Keratinocyte (primary cell): ENCODE data around the gene RHCE. TPM values are rescaled to one million over a fixed set of nuclear protein-coding genes. Genes with fewer than 3 reads are reported as not detected.

Experiments used
- DNase-seq: peaks from one replicate; pipeline ENCODE4 v3.0.0-alpha.2; 2011; ENCODE audit warnings: low read depth, missing footprints, low spot score
- FAIRE-seq: peaks from 2 replicates; lab custom pipeline; 2011; peaks lifted over from hg19 to GRCh38; lab: Jason Lieb, UNC
- H2AFZ ChIP-seq: 2 replicates; pipeline ENCODE4 v1.6.0; 2012; ENCODE audit warnings: low read length, control low read depth, inconsistent platforms; ENCODE audit not compliant: control insufficient read depth
- H3K27ac ChIP-seq: 2 replicates; pipeline ENCODE4 v1.5.1; 2011; ENCODE audit warnings: low read length; ENCODE audit not compliant: control insufficient read depth, insufficient read depth
- H3K27me3 ChIP-seq: 3 replicates; pipeline ENCODE4 v1.6.0; 2011; ENCODE audit warnings: low read length; ENCODE audit not compliant: control insufficient read depth, insufficient read depth; ENCODE audit errors: extremely low read depth
- H3K36me3 ChIP-seq, 2 experiments: 2 replicates in 1 of 2; 3 replicates in 1 of 2; pipeline ENCODE4 v1.5.1; 2011; ENCODE audit warnings: low read length in 2 of 2, mild to moderate bottlenecking in 1 of 2; ENCODE audit not compliant: control insufficient read depth in 2 of 2, insufficient read depth in 2 of 2; ENCODE audit errors: extremely low read depth in 1 of 2
- H3K4me1 ChIP-seq: 3 replicates; pipeline ENCODE4 v1.5.1; 2011; ENCODE audit warnings: low read length; ENCODE audit not compliant: control insufficient read depth, insufficient read depth; ENCODE audit errors: extremely low read depth
- H3K4me2 ChIP-seq: 3 replicates; pipeline ENCODE4 v1.6.0; 2011; ENCODE audit warnings: low read depth, low read length; ENCODE audit not compliant: control insufficient read depth, insufficient read depth; ENCODE audit errors: extremely low read depth
- H3K4me3 ChIP-seq, 3 experiments: fragments of 200-600 bp in 1 of 3; sonication (generic) in 1 of 3; 2 replicates in 2 of 3; 3 replicates in 1 of 3; pipeline ENCODE4 v1.5.1; 2011 to 2016; ENCODE audit warnings: low read length in 3 of 3, mild to moderate bottlenecking in 3 of 3, control low read depth in 2 of 3, inconsistent platforms in 1 of 3, low read depth in 1 of 3, mixed read lengths in 1 of 3, mixed run types in 1 of 3, moderate library complexity in 1 of 3; ENCODE audit not compliant: control insufficient read depth in 2 of 3, insufficient read depth in 2 of 3; ENCODE audit errors: extremely low read depth in 1 of 3
- H3K79me2 ChIP-seq: 2 replicates; pipeline ENCODE4 v1.6.0; 2012; ENCODE audit warnings: low read length; ENCODE audit not compliant: control insufficient read depth, insufficient read depth
- H3K9ac ChIP-seq: 3 replicates; pipeline ENCODE4 v1.6.0; 2011; ENCODE audit warnings: low read length; ENCODE audit not compliant: control insufficient read depth, insufficient read depth; ENCODE audit errors: extremely low read depth
- H3K9me1 ChIP-seq: 3 replicates; pipeline ENCODE4 v1.6.0; 2011; ENCODE audit warnings: low read length; ENCODE audit not compliant: control insufficient read depth, insufficient read depth; ENCODE audit errors: extremely low read depth
- H3K9me3 ChIP-seq: 2 replicates; pipeline ENCODE4 v1.5.1; 2012; ENCODE audit warnings: low read depth, low read length; ENCODE audit not compliant: control insufficient read depth
- H4K20me1 ChIP-seq: 3 replicates; pipeline ENCODE4 v1.6.0; 2011; ENCODE audit warnings: low read length; ENCODE audit not compliant: control insufficient read depth, insufficient read depth; ENCODE audit errors: extremely low read depth
- EZH2 ChIP-seq: IDR thresholded peaks from one replicate; pipeline ENCODE4 v1.6.1; 2012; ENCODE audit warnings: inconsistent platforms, mild to moderate bottlenecking, low read length, moderate library complexity
- dilution Hi-C: fragments of 300-500 bp; cut with MboI; formaldehyde crosslinking; loops from one replicate; pipeline ENCODE4 v1.7.0; 2020; ENCODE audit warnings: low sequenced_read_pairs; ENCODE audit not compliant: extremely low pct_ligation_motif_present
- polyA plus RNA-seq, 5 experiments: library from polyadenylated mRNA; depleted of rRNA in 3 of 5; stranded (reverse) in 3 of 5; stranded (forward) in 1 of 5; unstranded in 1 of 5; fragments of >200 nt; gene quantifications; 1 replicate in 1 of 5; 2 replicates in 3 of 5; 3 replicates in 1 of 5; pipeline versions ENCODE4 v1.2.1 to v1.2.3, GENCODE V29; 2011 to 2012; ENCODE audit warnings: missing spikeins in 2 of 5, low read depth in 1 of 5, low replicate concordance in 1 of 5
- TF ChIP-seq, protein P1 (sequence below), 3 experiments: IDR thresholded peaks in 1 of 3; conservative IDR thresholded peaks in 1 of 3; optimal IDR thresholded peaks in 1 of 3; 2 replicates in 2 of 3; 3 replicates in 1 of 3; pipeline versions ENCODE3 to v1.5.1; 2011; ENCODE audit warnings: low read length in 3 of 3, mild to moderate bottlenecking in 3 of 3, moderate library complexity in 2 of 3, control low read depth in 1 of 3, inconsistent platforms in 1 of 3; ENCODE audit not compliant: insufficient read depth in 2 of 3; ENCODE audit errors: extremely low read depth in 1 of 3

Gene RHCE
- polyA plus RNA-seq, 1 donor (not counting 4 experiments of a cell fraction or from before 2014, with no cell fraction given): 0.20 TPM

DNA sequence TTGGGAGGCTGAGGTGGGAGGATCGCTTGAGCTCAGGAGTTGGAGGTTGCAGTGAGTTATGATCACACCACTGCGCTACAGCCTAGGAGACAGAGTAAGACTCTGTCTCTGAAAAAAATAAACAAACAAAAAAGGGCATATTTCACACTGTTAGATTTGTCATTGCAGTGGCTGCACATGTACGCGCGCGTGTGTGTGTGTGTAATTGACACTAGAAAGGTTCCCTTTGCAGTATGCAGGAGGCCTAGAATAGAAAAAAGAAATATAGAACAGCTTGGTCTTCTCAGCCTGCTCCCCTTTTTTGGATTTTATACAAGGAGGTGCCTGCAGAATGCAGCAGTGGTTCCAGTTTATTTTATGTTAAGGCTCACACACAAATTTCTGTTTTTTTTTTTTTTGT lies 18.7 kb upstream of the RHCE start:
- TF ChIP-seq, protein P1, sequence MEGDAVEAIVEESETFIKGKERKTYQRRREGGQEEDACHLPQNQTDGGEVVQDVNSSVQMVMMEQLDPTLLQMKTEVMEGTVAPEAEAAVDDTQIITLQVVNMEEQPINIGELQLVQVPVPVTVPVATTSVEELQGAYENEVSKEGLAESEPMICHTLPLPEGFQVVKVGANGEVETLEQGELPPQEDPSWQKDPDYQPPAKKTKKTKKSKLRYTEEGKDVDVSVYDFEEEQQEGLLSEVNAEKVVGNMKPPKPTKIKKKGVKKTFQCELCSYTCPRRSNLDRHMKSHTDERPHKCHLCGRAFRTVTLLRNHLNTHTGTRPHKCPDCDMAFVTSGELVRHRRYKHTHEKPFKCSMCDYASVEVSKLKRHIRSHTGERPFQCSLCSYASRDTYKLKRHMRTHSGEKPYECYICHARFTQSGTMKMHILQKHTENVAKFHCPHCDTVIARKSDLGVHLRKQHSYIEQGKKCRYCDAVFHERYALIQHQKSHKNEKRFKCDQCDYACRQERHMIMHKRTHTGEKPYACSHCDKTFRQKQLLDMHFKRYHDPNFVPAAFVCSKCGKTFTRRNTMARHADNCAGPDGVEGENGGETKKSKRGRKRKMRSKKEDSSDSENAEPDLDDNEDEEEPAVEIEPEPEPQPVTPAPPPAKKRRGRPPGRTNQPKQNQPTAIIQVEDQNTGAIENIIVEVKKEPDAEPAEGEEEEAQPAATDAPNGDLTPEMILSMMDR (optimal IDR thresholded peaks at IDR 0.05 in 1 of 3, IDR thresholded peaks at IDR 0.05 in 1 of 3, conservative IDR thresholded peaks at IDR 0.05 in 1 of 3; ENCODE audit: extremely low read depth in 1 of 3, insufficient read depth in 2 of 3, low read length in 3 of 3): no peak
- no peak for TF ChIP-seq EZH2
- dilution Hi-C loops: no loop called here
- H3K36me3 ChIP-seq: no peaks in the 10 kb centered on the region
- peaks cover 2% of the 10 kb centered on the region for H4K20me1 ChIP-seq
- no peak overlapping the region for H3K4me3 ChIP-seq
- no peak for FAIRE-seq
- H3K27ac ChIP-seq: no peak overlapping the region
- DNase-seq: no peak
- H3K79me2 ChIP-seq: peaks cover 35% of the 10 kb centered on the region
- H3K9me3 ChIP-seq: no peaks in the 10 kb centered on the region
- no peak overlapping the region for H3K4me2 ChIP-seq
- peaks cover 24% of the 10 kb centered on the region for H3K4me1 ChIP-seq
- no peak overlapping the region for H3K9ac ChIP-seq
- H2AFZ ChIP-seq: no peak overlapping the region
- H3K9me1 ChIP-seq: no peaks in the 10 kb centered on the region
- no peaks in the 10 kb centered on the region for H3K27me3 ChIP-seq

DNA sequence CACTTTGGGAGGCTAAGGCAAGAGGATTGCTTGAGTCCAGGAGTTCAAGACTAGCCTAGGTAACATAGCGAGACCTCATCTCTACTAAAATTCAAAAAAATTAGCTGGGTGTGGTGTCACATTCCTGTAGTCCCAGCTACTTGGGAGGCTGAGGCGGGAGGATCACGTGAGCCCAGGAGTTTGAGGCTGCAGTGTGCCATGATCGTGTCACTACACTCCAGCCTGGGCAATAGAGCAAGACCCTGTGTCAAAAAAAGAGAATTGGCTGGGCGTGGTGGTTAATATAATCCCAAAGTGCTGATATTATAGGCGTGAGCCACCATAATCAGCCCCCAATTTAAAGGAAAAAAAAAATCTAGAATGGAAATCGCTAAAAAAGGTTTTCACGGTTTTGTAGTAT lies 17.0 kb upstream of the RHCE start:
- Histone ChIP-seq H3K4me3 (no peak overlapping the region), H3K9me3 (no peaks in the 10 kb centered on the region), H3K27ac (no peak overlapping the region), H3K9me1 (no peaks in the 10 kb centered on the region), H3K36me3 (no peaks in the 10 kb centered on the region), H3K9ac (no peak overlapping the region), H3K27me3 (no peaks in the 10 kb centered on the region), H3K4me1 (peaks cover 22% of the 10 kb centered on the region), H2AFZ (no peak overlapping the region), H3K79me2 (peaks cover 44% of the 10 kb centered on the region), H3K4me2 (no peak overlapping the region), H4K20me1 (peaks cover 2% of the 10 kb centered on the region)
- no peak for DNase-seq
- FAIRE-seq: no peak
- dilution Hi-C loops: no loop called here
- TF ChIP-seq, protein P1 (optimal IDR thresholded peaks at IDR 0.05 in 1 of 3, IDR thresholded peaks at IDR 0.05 in 1 of 3, conservative IDR thresholded peaks at IDR 0.05 in 1 of 3; ENCODE audit: extremely low read depth in 1 of 3, insufficient read depth in 2 of 3, low read length in 3 of 3): no peak
- no peak for TF ChIP-seq EZH2
